ENCODE measurements around the gene MTHFR. TPM values are rescaled to one million over a fixed set of nuclear protein-coding genes. Genes with fewer than 3 reads are reported as not detected.

The MTHFR gene
- total RNA-seq, 1 experiment from 2014 or later = 22.6 TPM

DNA sequence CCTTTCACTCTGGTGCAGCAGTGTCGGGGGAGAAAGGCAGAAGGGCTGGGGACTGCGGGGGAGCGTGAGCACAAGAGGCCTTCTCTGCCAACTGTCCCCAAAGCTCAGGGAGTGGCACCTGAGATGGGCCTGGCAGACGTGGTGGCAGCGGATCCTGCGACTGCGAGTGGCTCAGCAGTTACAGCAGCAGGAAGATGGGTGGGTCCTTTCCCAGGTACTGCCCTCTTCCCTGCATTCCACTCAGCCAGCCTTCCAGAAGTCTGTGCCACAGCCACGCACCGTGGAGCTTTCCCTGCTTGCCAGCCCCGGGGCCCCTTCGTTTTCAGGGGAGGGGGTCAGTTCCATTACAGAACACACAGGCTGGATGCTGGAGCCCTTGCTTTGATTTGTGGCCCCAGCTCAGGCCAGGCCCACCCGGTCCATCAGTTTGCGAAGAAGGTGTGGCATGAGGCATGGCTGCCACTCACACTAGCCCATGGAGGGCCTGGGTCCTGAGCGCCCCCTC is 17.2 kb downstream of the MTHFR start:
- H3K4me3 Mint-ChIP-seq = no peak overlapping the region
- DNase-seq (ENCODE audit: low spot score) (no peak), ATAC-seq (no peak)
- H3K9me3 Mint-ChIP-seq = no peaks in the 10 kb centered on the region
- POLR2A ChIA-PET = interaction anchor here (1.1 to 1.6 kb wide), 3 partner anchors 9 to 120 kb away, joined by 3 to 5 read pairs (median 4); no protein-coding TSS in a partner anchor
- H3K27ac Mint-ChIP-seq = no peak overlapping the region
- peaks cover 32% of the 10 kb centered on the region for H3K4me1 Mint-ChIP-seq
- peaks cover 20% of the 10 kb centered on the region; the same call in 1 of the 2 replicates for H3K36me3 Mint-ChIP-seq
- TF ChIP-seq CREB1 (CRISPR knock-in tag; IDR thresholded peaks at IDR 0.05) (no peak), ZNF425 (CRISPR knock-in tag; conservative IDR thresholded peaks at IDR 0.05) (no peak), TEAD1 (CRISPR knock-in tag; IDR thresholded peaks at IDR 0.05) (no peak), SMAD4 (CRISPR knock-in tag; IDR thresholded peaks at IDR 0.05) (no peak), ZBTB21 (CRISPR knock-in tag; IDR thresholded peaks at IDR 0.05; ENCODE audit: borderline replicate concordance) (no peak), NR2C2 (CRISPR knock-in tag; IDR thresholded peaks at IDR 0.05) (no peak), ZNF232 (CRISPR knock-in tag; IDR thresholded peaks at IDR 0.05) (no peak), HMGA2 (CRISPR knock-in tag; IDR thresholded peaks at IDR 0.05) (no peak)
- TF ChIP-seq, protein P1, sequence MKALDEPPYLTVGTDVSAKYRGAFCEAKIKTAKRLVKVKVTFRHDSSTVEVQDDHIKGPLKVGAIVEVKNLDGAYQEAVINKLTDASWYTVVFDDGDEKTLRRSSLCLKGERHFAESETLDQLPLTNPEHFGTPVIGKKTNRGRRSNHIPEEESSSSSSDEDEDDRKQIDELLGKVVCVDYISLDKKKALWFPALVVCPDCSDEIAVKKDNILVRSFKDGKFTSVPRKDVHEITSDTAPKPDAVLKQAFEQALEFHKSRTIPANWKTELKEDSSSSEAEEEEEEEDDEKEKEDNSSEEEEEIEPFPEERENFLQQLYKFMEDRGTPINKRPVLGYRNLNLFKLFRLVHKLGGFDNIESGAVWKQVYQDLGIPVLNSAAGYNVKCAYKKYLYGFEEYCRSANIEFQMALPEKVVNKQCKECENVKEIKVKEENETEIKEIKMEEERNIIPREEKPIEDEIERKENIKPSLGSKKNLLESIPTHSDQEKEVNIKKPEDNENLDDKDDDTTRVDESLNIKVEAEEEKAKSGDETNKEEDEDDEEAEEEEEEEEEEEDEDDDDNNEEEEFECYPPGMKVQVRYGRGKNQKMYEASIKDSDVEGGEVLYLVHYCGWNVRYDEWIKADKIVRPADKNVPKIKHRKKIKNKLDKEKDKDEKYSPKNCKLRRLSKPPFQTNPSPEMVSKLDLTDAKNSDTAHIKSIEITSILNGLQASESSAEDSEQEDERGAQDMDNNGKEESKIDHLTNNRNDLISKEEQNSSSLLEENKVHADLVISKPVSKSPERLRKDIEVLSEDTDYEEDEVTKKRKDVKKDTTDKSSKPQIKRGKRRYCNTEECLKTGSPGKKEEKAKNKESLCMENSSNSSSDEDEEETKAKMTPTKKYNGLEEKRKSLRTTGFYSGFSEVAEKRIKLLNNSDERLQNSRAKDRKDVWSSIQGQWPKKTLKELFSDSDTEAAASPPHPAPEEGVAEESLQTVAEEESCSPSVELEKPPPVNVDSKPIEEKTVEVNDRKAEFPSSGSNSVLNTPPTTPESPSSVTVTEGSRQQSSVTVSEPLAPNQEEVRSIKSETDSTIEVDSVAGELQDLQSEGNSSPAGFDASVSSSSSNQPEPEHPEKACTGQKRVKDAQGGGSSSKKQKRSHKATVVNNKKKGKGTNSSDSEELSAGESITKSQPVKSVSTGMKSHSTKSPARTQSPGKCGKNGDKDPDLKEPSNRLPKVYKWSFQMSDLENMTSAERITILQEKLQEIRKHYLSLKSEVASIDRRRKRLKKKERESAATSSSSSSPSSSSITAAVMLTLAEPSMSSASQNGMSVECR (CRISPR knock-in tag; IDR thresholded peaks at IDR 0.05; ENCODE audit: borderline replicate concordance) = no peak
- TF ChIP-seq, protein P2, sequence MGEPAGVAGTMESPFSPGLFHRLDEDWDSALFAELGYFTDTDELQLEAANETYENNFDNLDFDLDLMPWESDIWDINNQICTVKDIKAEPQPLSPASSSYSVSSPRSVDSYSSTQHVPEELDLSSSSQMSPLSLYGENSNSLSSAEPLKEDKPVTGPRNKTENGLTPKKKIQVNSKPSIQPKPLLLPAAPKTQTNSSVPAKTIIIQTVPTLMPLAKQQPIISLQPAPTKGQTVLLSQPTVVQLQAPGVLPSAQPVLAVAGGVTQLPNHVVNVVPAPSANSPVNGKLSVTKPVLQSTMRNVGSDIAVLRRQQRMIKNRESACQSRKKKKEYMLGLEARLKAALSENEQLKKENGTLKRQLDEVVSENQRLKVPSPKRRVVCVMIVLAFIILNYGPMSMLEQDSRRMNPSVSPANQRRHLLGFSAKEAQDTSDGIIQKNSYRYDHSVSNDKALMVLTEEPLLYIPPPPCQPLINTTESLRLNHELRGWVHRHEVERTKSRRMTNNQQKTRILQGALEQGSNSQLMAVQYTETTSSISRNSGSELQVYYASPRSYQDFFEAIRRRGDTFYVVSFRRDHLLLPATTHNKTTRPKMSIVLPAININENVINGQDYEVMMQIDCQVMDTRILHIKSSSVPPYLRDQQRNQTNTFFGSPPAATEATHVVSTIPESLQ (CRISPR knock-in tag; IDR thresholded peaks at IDR 0.05) = no peak
- TF ChIP-seq, protein P3, sequence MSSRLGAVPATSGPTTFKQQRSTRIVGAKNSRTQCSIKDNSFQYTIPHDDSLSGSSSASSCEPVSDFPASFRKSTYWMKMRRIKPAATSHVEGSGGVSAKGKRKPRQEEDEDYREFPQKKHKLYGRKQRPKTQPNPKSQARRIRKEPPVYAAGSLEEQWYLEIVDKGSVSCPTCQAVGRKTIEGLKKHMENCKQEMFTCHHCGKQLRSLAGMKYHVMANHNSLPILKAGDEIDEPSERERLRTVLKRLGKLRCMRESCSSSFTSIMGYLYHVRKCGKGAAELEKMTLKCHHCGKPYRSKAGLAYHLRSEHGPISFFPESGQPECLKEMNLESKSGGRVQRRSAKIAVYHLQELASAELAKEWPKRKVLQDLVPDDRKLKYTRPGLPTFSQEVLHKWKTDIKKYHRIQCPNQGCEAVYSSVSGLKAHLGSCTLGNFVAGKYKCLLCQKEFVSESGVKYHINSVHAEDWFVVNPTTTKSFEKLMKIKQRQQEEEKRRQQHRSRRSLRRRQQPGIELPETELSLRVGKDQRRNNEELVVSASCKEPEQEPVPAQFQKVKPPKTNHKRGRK (CRISPR knock-in tag; IDR thresholded peaks at IDR 0.05; ENCODE audit: borderline replicate concordance) = no peak
- H3K27me3 Mint-ChIP-seq (ENCODE audit: low read depth) = no peaks in the 10 kb centered on the region
- CTCF ChIA-PET = interaction anchor here (1.0 to 4.5 kb wide), 9 partner anchors 9 to 216 kb away, joined by 3 to 98 read pairs (median 4); partner anchors contain the start of genes FBXO6 and MFN2

DNA sequence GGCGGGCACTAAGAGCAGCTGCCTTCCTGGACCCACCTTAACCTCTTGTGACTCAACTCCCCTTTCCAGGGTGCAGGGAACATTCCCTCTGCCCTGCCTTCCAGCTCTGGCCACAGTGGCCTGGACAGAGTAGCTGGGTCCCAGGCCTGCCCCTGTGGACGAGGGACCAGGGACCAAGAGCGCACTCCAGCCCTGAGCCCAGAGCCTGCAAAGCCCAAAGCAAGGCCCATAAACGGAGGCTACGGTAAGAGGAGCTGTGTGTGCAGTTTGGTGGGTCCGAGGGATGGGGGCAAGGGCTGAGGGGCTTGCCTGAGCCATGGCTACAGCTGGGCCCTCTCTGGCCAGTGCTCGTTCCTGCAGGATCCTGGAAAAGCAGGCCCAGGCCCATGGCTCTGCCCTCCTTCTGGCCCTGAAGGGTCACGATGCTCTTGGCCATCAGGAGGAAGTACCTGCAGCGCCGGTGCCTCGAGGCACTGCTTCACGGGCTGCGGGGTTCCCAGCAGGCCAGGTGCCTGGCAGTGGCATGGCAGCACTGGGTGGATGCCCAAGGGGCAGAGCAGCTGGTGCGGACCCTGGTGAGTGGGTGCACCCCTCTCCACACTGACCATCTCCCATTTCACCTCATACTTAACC is 17.8 kb downstream of the MTHFR start:
- peaks cover 32% of the 10 kb centered on the region for H3K4me1 Mint-ChIP-seq
- TF ChIP-seq, protein P2 (CRISPR knock-in tag; IDR thresholded peaks at IDR 0.05) = no peak
- TF ChIP-seq GTF2I (CRISPR knock-in tag; conservative IDR thresholded peaks at IDR 0.05) (no peak), JAZF1 (CRISPR knock-in tag; IDR thresholded peaks at IDR 0.05) (no peak), ZNF121 (CRISPR knock-in tag; IDR thresholded peaks at IDR 0.05) (peak; percentile 99)
- TF ChIP-seq, protein P3 (CRISPR knock-in tag; IDR thresholded peaks at IDR 0.05; ENCODE audit: borderline replicate concordance) = no peak
- H3K9me3 Mint-ChIP-seq = no peaks in the 10 kb centered on the region
- peak overlapping the region; percentile 70; the same call in 1 of the 2 replicates for H3K27ac Mint-ChIP-seq
- ATAC-seq = peak; percentile 6
- CTCF ChIA-PET = interaction anchor here (0.9 to 4.5 kb wide), 14 partner anchors 10 to 215 kb away, joined by 3 to 98 read pairs (median 4); partner anchors contain the start of genes FBXO6 and MFN2
- POLR2A ChIA-PET = interaction anchor here (0.7 to 1.8 kb wide), 6 partner anchors 10 to 122 kb away, joined by 3 to 11 read pairs (median 4); partner anchors contain the start of genes CLCN6 and MTHFR
- no peaks in the 10 kb centered on the region for H3K27me3 Mint-ChIP-seq (ENCODE audit: low read depth)
- no peak overlapping the region for H3K4me3 Mint-ChIP-seq
- no peak for DNase-seq (ENCODE audit: low spot score)
- peaks cover 20% of the 10 kb centered on the region; the same call in 1 of the 2 replicates for H3K36me3 Mint-ChIP-seq

All from WTC11 (cell line).